ENCODE data around the gene MEGF6. TPM values are rescaled to one million over a fixed set of nuclear protein-coding genes. Genes with fewer than 3 reads are reported as not detected.
A peak's percentile ranks its signal among the peaks of the same experiment; 100 is the strongest.

MEGF6 gene
- total and polyA plus RNA-seq, 2 donors (not counting 3 experiments of a cell fraction or from before 2014, with no cell fraction given), result 22.5 to 63.7 TPM

DNA sequence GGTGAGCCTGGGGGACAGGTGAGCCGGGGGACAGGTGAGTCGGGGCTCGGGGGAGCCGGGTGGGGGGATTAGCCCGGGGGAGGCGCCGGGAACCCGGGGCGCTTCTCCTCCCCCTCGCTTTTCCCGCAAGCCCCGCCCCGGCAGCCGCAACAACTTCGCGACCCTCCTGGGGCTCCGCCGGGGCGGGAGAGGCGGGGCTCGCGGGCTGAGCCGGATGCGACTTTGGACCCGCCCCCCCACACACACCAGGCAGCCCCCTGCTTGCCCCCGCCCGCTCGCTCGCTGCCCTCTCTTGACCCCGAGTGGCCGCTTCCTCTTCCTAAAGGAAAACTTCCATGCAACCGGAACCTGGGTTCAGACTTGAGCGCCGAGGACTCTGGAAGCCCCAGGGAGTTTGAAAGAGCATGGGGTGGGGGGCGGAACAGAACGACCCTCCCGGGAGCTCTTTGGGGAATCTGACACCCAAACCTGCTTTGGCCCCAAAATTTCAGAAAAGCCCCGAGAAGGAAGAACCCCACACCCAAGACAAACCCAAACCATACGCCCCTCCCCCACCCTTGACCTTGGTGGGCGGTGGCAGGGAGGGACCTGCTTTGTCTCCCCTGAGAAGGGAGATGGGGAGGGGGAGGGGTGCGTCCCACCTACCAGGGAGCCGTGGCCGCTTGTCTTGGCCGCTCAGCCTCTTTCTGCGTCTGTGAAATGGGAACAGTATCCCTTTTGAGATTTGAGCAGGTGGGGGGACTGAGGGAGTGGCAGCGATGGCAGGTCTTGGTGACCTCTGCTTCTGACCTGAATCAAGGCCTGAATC, 156.3 kb downstream of the MEGF6 start:
- dilution Hi-C loops (cut with MboI; ENCODE audit: extremely low pct_ligation_motif_present, low sequenced_read_pairs), result no loop called here
- Histone ChIP-seq H3K9me3 (replicated peaks; ENCODE audit: control insufficient read depth, insufficient read depth, low read length) (no peaks in the 10 kb centered on the region), H2AFZ (ENCODE audit: low read depth, low read length) (no peak overlapping the region), H3K27ac (ENCODE audit: insufficient read depth, low read depth, low read length) (no peak overlapping the region), H3K27me3 (ENCODE audit: control insufficient read depth in 2 of 2, insufficient read depth in 2 of 2, low read length in 2 of 2) (peaks cover 0 to 3% of the 10 kb centered on the region in 2 experiments), H3K9ac (replicated peaks; ENCODE audit: extremely low read depth, insufficient read depth, low read length) (no peak overlapping the region), H3K4me2 (ENCODE audit: insufficient read depth, low read length) (no peak overlapping the region), H3K79me2 (ENCODE audit: control insufficient read depth, insufficient read depth, low read length) (no peaks in the 10 kb centered on the region), H4K20me1 (replicated peaks; ENCODE audit: control insufficient read depth, extremely low read depth, insufficient read depth, low read length) (no peaks in the 10 kb centered on the region), H3K4me1 (ENCODE audit: control insufficient read depth, extremely low read depth, insufficient read depth, low read length) (no peaks in the 10 kb centered on the region), H3K36me3 (ENCODE audit: control insufficient read depth in 2 of 2, extremely low read depth in 1 of 2, insufficient read depth in 2 of 2, low read length in 2 of 2) (no peaks in the 10 kb centered on the region), H3K4me3 (replicated peaks in 1 of 3; ENCODE audit: insufficient read depth in 1 of 3, low read depth in 1 of 3, low read length in 3 of 3) (peak overlapping the region in 2 of 3 experiments; percentile 17 to 30), H3K9me1 (replicated peaks; ENCODE audit: control insufficient read depth, extremely low read depth, insufficient read depth, low read length) (no peaks in the 10 kb centered on the region)
- TF ChIP-seq FOS (IDR thresholded peaks at IDR 0.05; ENCODE audit: borderline replicate concordance, insufficient read depth, low read length) (no peak), JUN (IDR thresholded peaks at IDR 0.05; ENCODE audit: borderline replicate concordance, insufficient read depth, insufficient read length, low read depth) (no peak), POLR2A (IDR thresholded peaks at IDR 0.05; ENCODE audit: low read depth, low read length) (no peak), GATA2 (IDR thresholded peaks at IDR 0.05; ENCODE audit: insufficient read depth, insufficient read length, low read depth, low read length) (no peak), EZH2 (IDR thresholded peaks at IDR 0.05; ENCODE audit: borderline replicate concordance, low read depth, low read length, severe bottlenecking) (no peak), MYC (IDR thresholded peaks at IDR 0.05; ENCODE audit: low read depth, low read length) (no peak), POLR2AphosphoS5 (IDR thresholded peaks at IDR 0.05; ENCODE audit: insufficient read depth, low read depth, low read length) (no peak)
- TF ChIP-seq, protein P1, sequence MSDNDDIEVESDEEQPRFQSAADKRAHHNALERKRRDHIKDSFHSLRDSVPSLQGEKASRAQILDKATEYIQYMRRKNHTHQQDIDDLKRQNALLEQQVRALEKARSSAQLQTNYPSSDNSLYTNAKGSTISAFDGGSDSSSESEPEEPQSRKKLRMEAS (IDR thresholded peaks at IDR 0.05; ENCODE audit: insufficient read depth, insufficient read length), result no peak
- TF ChIP-seq, protein P2, sequence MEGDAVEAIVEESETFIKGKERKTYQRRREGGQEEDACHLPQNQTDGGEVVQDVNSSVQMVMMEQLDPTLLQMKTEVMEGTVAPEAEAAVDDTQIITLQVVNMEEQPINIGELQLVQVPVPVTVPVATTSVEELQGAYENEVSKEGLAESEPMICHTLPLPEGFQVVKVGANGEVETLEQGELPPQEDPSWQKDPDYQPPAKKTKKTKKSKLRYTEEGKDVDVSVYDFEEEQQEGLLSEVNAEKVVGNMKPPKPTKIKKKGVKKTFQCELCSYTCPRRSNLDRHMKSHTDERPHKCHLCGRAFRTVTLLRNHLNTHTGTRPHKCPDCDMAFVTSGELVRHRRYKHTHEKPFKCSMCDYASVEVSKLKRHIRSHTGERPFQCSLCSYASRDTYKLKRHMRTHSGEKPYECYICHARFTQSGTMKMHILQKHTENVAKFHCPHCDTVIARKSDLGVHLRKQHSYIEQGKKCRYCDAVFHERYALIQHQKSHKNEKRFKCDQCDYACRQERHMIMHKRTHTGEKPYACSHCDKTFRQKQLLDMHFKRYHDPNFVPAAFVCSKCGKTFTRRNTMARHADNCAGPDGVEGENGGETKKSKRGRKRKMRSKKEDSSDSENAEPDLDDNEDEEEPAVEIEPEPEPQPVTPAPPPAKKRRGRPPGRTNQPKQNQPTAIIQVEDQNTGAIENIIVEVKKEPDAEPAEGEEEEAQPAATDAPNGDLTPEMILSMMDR (IDR thresholded peaks at IDR 0.05; ENCODE audit: extremely low read depth in 1 of 2, insufficient read depth in 1 of 2, low read depth in 1 of 2, low read length in 2 of 2), result no peak
- no peak for FAIRE-seq
- intact Hi-C loops (cut with micrococcal nuclease), result loop anchor here (5.0 kb wide), 1 partner anchor 347 kb away; no protein-coding TSS in a partner anchor
- BruUV-seq (replicated peaks), result no TSS peak
- no peak for DNase-seq (ENCODE audit: low read depth, low spot score)
- POLR2A ChIA-PET, result no interaction called here
- CTCF ChIA-PET, result interaction anchor here (4.4 kb wide), 1 partner anchor 167 kb away, joined by 139 read pairs; the partner anchor contains the start of gene TPRG1L

All from endothelial cell of umbilical vein (primary cell).